ENCODE data around the gene CADPS.

GRCh38 chr3:62781121-62781520 lies 94.1 kb downstream of the CADPS start:
- TF ChIP-seq CTCF (IDR thresholded peaks at IDR 0.05 in 8 of 11, conservative IDR thresholded peaks at IDR 0.05 in 3 of 11) (no peak), POLR2A (IDR thresholded peaks at IDR 0.05) (no peak)
